ENCODE results near the gene SYCP2. TPM values are rescaled to one million over a fixed set of nuclear protein-coding genes. Genes with fewer than 3 reads are reported as not detected.

The SYCP2 gene
- total RNA-seq, 4 donors from 2014 or later = 0.89 to 4.7 (median 2.0) TPM

GRCh38 chr20:59835057-59835447 is 98.4 kb downstream of the SYCP2 start:
- H3K27me3 ChIP-seq = peaks cover 42% of the 10 kb centered on the region
- no peak for TF ChIP-seq POLR2A (IDR thresholded peaks at IDR 0.05)
- TF ChIP-seq POLR2AphosphoS5 (IDR thresholded peaks at IDR 0.05) = no peak
- TF ChIP-seq EP300 (IDR thresholded peaks at IDR 0.05) = no peak
- no peak for TF ChIP-seq CTCF (IDR thresholded peaks at IDR 0.05)
- no peaks in the 10 kb centered on the region for H3K9me3 ChIP-seq
- H3K27ac ChIP-seq = no peak overlapping the region
- no peak for ATAC-seq
- no peaks in the 10 kb centered on the region for H3K36me3 ChIP-seq
- H3K4me3 ChIP-seq = no peak overlapping the region
- WGBS, 2 donors (ENCODE audit: low coverage in 1 of 2) = 25 to 75% methylated on average over 1 to 2 of the region's 2 CpGs
- peaks cover 0 to 26% (median 8%) of the 10 kb centered on the region in 3 donors for H3K4me1 ChIP-seq

GRCh38 chr20:59832406-59833363 is 100.8 kb downstream of the SYCP2 start:
- Histone ChIP-seq H3K27ac (no peak overlapping the region), H3K9me3 (no peaks in the 10 kb centered on the region), H3K27me3 (peaks cover 18% of the 10 kb centered on the region), H3K4me1 (peaks cover 0 to 26% (median 8%) of the 10 kb centered on the region in 3 donors), H3K4me3 (no peak overlapping the region), H3K36me3 (no peaks in the 10 kb centered on the region)
- TF ChIP-seq POLR2A (IDR thresholded peaks at IDR 0.05) (no peak), EP300 (IDR thresholded peaks at IDR 0.05) (no peak), CTCF (IDR thresholded peaks at IDR 0.05) (no peak), POLR2AphosphoS5 (IDR thresholded peaks at IDR 0.05) (no peak)
- 91 to 95% methylated on average over 8 to 9 of the region's 13 CpGs for WGBS, 2 donors (ENCODE audit: low coverage in 1 of 2)
- ATAC-seq = no peak

GRCh38 chr20:59831916-59832270 is 101.5 kb downstream of the SYCP2 start:
- 25% methylated on average over 1 of the region's 3 CpGs; no CpG with 5 or more reads in 1 of the 2 donors for WGBS, 2 donors (ENCODE audit: low coverage in 1 of 2)
- peaks cover 0 to 25% (median 8%) of the 10 kb centered on the region in 3 donors for H3K4me1 ChIP-seq
- TF ChIP-seq POLR2AphosphoS5 (IDR thresholded peaks at IDR 0.05) = no peak
- no peak for TF ChIP-seq POLR2A (IDR thresholded peaks at IDR 0.05)
- TF ChIP-seq CTCF (IDR thresholded peaks at IDR 0.05) = no peak
- no peak overlapping the region for H3K27ac ChIP-seq
- no peaks in the 10 kb centered on the region for H3K36me3 ChIP-seq
- H3K4me3 ChIP-seq = no peak overlapping the region
- peaks cover 11% of the 10 kb centered on the region for H3K27me3 ChIP-seq
- no peak for ATAC-seq
- no peaks in the 10 kb centered on the region for H3K9me3 ChIP-seq

GRCh38 chr20:59831024-59831915 is 102.2 kb downstream of the SYCP2 start:
- peaks cover 0 to 18% (median 7%) of the 10 kb centered on the region in 3 donors for H3K4me1 ChIP-seq
- TF ChIP-seq POLR2A (IDR thresholded peaks at IDR 0.05) = no peak
- no peak for TF ChIP-seq CTCF (IDR thresholded peaks at IDR 0.05)
- TF ChIP-seq POLR2AphosphoS5 (IDR thresholded peaks at IDR 0.05) = no peak
- no peak for TF ChIP-seq EP300 (IDR thresholded peaks at IDR 0.05)
- no peaks in the 10 kb centered on the region for H3K36me3 ChIP-seq
- no peaks in the 10 kb centered on the region for H3K9me3 ChIP-seq
- ATAC-seq = no peak
- peaks cover 5% of the 10 kb centered on the region for H3K27me3 ChIP-seq
- WGBS, 2 donors (ENCODE audit: low coverage in 1 of 2) = 63 to 84% methylated on average over 2 to 13 of the region's 23 CpGs
- H3K4me3 ChIP-seq = no peak overlapping the region
- H3K27ac ChIP-seq = no peak overlapping the region
